ENCODE measurements around the gene TIMM13. TPM values are rescaled to one million over a fixed set of nuclear protein-coding genes. Genes with fewer than 3 reads are reported as not detected.

Gene TIMM13
- total RNA-seq, 1 donor from 2014 or later = 91.5 TPM

GRCh38 chr19:2434267-2434666 lies 6.9 kb upstream of the TIMM13 start:
- Mint-ChIP-seq H3K4me3 (ENCODE audit: unreplicated experiment) (no peak overlapping the region), H3K36me3 (ENCODE audit: unreplicated experiment) (no peaks in the 10 kb centered on the region), H3K9me3 (ENCODE audit: unreplicated experiment) (peaks cover 2% of the 10 kb centered on the region), H3K27me3 (ENCODE audit: unreplicated experiment) (peaks cover 6% of the 10 kb centered on the region), H3K27ac (ENCODE audit: unreplicated experiment) (no peak overlapping the region), H3K4me1 (ENCODE audit: low read depth, unreplicated experiment) (peaks cover 5% of the 10 kb centered on the region)
- TF ChIP-seq CTCF (IDR thresholded peaks at IDR 0.05; ENCODE audit: partially characterized antibody, unreplicated experiment) = no peak
- DNase-seq = no peak

GRCh38 chr19:2433854-2434253 lies 6.5 kb upstream of the TIMM13 start:
- TF ChIP-seq CTCF (IDR thresholded peaks at IDR 0.05; ENCODE audit: partially characterized antibody, unreplicated experiment) = no peak
- H3K27me3 Mint-ChIP-seq (ENCODE audit: unreplicated experiment) = peaks cover 6% of the 10 kb centered on the region
- no peaks in the 10 kb centered on the region for H3K36me3 Mint-ChIP-seq (ENCODE audit: unreplicated experiment)
- H3K27ac Mint-ChIP-seq (ENCODE audit: unreplicated experiment) = no peak overlapping the region
- H3K4me3 Mint-ChIP-seq (ENCODE audit: unreplicated experiment) = no peak overlapping the region
- H3K4me1 Mint-ChIP-seq (ENCODE audit: low read depth, unreplicated experiment) = peaks cover 9% of the 10 kb centered on the region
- no peak for DNase-seq
- peaks cover 3% of the 10 kb centered on the region for H3K9me3 Mint-ChIP-seq (ENCODE audit: unreplicated experiment)

GRCh38 chr19:2432131-2432848 lies 4.9 kb upstream of the TIMM13 start:
- peaks cover 7% of the 10 kb centered on the region for H3K27me3 Mint-ChIP-seq (ENCODE audit: unreplicated experiment)
- no peak for DNase-seq
- no peaks in the 10 kb centered on the region for H3K36me3 Mint-ChIP-seq (ENCODE audit: unreplicated experiment)
- peaks cover 12% of the 10 kb centered on the region for H3K4me1 Mint-ChIP-seq (ENCODE audit: low read depth, unreplicated experiment)
- H3K27ac Mint-ChIP-seq (ENCODE audit: unreplicated experiment) = no peak overlapping the region
- TF ChIP-seq CTCF (IDR thresholded peaks at IDR 0.05; ENCODE audit: partially characterized antibody, unreplicated experiment) = no peak
- H3K9me3 Mint-ChIP-seq (ENCODE audit: unreplicated experiment) = peaks cover 6% of the 10 kb centered on the region
- no peak overlapping the region for H3K4me3 Mint-ChIP-seq (ENCODE audit: unreplicated experiment)

- DNase-seq = no peak
- H3K36me3 Mint-ChIP-seq (ENCODE audit: unreplicated experiment) = no peaks in the 10 kb centered on the region
- TF ChIP-seq CTCF (IDR thresholded peaks at IDR 0.05; ENCODE audit: partially characterized antibody, unreplicated experiment) = no peak
- H3K27ac Mint-ChIP-seq (ENCODE audit: unreplicated experiment) = no peak overlapping the region
- H3K27me3 Mint-ChIP-seq (ENCODE audit: unreplicated experiment) = peaks cover 7% of the 10 kb centered on the region
- peaks cover 6% of the 10 kb centered on the region for H3K9me3 Mint-ChIP-seq (ENCODE audit: unreplicated experiment)
- H3K4me1 Mint-ChIP-seq (ENCODE audit: low read depth, unreplicated experiment) = peaks cover 12% of the 10 kb centered on the region
- H3K4me3 Mint-ChIP-seq (ENCODE audit: unreplicated experiment) = no peak overlapping the region
Observed at GRCh38 chr19:2431318-2432055, 4.1 kb upstream of the TIMM13 start.
